ENCODE results near the gene FBXW9.

Gene FBXW9

DNA sequence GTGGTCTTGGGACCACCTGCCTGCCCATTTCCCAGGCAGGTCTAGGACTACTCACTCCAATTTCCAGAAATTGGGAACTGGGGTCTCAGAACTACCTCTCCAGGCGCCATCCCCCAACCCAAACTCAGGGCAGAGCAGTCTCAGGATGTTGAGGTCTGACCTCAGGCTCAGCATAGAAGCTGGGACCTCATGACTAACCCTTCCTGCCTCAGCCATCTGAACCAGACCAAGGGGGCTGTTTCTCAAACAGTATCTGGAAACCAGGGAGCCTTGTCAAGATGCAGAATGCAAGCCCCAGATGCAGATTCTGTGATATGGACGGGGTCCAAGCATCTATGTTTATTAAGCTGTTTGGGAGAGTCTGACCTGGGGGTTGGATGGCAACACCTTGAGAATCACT, 1.3 kb downstream of the FBXW9 start:
- no peak overlapping the region for H3K27ac ChIP-seq
- no peaks in the 10 kb centered on the region for H3K27me3 ChIP-seq
- H3K9me3 ChIP-seq, result no peaks in the 10 kb centered on the region
- peaks cover 13 to 16% of the 10 kb centered on the region in 2 experiments for H3K4me1 ChIP-seq (ENCODE audit: control insufficient read depth in 1 of 2, insufficient read depth in 1 of 2, low read depth in 1 of 2, low read length in 1 of 2)
- TF ChIP-seq, protein P1, sequence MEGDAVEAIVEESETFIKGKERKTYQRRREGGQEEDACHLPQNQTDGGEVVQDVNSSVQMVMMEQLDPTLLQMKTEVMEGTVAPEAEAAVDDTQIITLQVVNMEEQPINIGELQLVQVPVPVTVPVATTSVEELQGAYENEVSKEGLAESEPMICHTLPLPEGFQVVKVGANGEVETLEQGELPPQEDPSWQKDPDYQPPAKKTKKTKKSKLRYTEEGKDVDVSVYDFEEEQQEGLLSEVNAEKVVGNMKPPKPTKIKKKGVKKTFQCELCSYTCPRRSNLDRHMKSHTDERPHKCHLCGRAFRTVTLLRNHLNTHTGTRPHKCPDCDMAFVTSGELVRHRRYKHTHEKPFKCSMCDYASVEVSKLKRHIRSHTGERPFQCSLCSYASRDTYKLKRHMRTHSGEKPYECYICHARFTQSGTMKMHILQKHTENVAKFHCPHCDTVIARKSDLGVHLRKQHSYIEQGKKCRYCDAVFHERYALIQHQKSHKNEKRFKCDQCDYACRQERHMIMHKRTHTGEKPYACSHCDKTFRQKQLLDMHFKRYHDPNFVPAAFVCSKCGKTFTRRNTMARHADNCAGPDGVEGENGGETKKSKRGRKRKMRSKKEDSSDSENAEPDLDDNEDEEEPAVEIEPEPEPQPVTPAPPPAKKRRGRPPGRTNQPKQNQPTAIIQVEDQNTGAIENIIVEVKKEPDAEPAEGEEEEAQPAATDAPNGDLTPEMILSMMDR (IDR thresholded peaks at IDR 0.05), result no peak
- H3K36me3 ChIP-seq, result peaks cover 3% of the 10 kb centered on the region
- H3K4me3 ChIP-seq (ENCODE audit: low read depth in 1 of 2, low read length in 1 of 2), result no peak overlapping the region

- TF ChIP-seq, protein P1 (IDR thresholded peaks at IDR 0.05), result no peak
- Histone ChIP-seq H3K36me3 (no peaks in the 10 kb centered on the region), H3K4me1 (ENCODE audit: control insufficient read depth in 1 of 2, insufficient read depth in 1 of 2, low read depth in 1 of 2, low read length in 1 of 2) (peaks cover 16 to 19% of the 10 kb centered on the region in 2 experiments), H3K27ac (no peak overlapping the region), H3K9me3 (no peaks in the 10 kb centered on the region), H3K4me3 (ENCODE audit: low read depth in 1 of 2, low read length in 1 of 2) (no peak overlapping the region), H3K27me3 (no peaks in the 10 kb centered on the region)
Measured at GRCh38 chr19:12694641-12695040, 1.8 kb downstream of the FBXW9 start.

DNA sequence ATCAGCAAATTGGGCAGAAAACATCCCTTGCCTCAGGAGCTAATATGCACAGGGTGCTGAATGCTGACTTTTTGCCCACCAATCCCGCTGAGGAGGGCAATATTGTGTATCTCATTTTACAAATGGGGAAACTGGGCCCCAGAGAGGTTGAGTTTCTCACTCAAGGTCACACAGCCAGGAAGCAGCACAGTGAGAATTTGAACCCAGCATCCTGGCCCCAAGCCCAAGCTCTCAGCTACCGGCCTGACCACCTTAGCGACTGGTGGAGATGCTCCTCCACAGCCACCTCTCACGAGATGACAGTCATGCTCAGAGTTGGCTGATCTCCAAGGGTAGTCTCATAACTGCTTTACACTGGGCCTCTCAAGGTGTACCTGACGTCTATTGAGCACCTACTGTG, 3.5 kb downstream of the FBXW9 start:
- Histone ChIP-seq H3K4me3 (ENCODE audit: low read depth in 1 of 2, low read length in 1 of 2) (no peak overlapping the region), H3K4me1 (ENCODE audit: control insufficient read depth in 1 of 2, insufficient read depth in 1 of 2, low read depth in 1 of 2, low read length in 1 of 2) (peaks cover 22 to 23% of the 10 kb centered on the region in 2 experiments), H3K9me3 (no peaks in the 10 kb centered on the region), H3K27ac (no peak overlapping the region), H3K27me3 (no peaks in the 10 kb centered on the region), H3K36me3 (no peaks in the 10 kb centered on the region)
- TF ChIP-seq, protein P1 (IDR thresholded peaks at IDR 0.05), result no peak

- Histone ChIP-seq H3K9me3 (no peaks in the 10 kb centered on the region), H3K4me3 (ENCODE audit: low read depth in 1 of 2, low read length in 1 of 2) (no peak overlapping the region), H3K27me3 (no peaks in the 10 kb centered on the region), H3K4me1 (ENCODE audit: control insufficient read depth in 1 of 2, insufficient read depth in 1 of 2, low read depth in 1 of 2, low read length in 1 of 2) (peaks cover 7 to 8% of the 10 kb centered on the region in 2 experiments), H3K36me3 (no peaks in the 10 kb centered on the region), H3K27ac (no peak overlapping the region)
- TF ChIP-seq, protein P1 (IDR thresholded peaks at IDR 0.05), result no peak
Measured at GRCh38 chr19:12689581-12690216, 6.7 kb downstream of the FBXW9 start.

- H3K4me3 ChIP-seq (ENCODE audit: low read depth in 1 of 2, low read length in 1 of 2), result no peak overlapping the region
- no peaks in the 10 kb centered on the region for H3K27me3 ChIP-seq
- H3K9me3 ChIP-seq, result no peaks in the 10 kb centered on the region
- TF ChIP-seq, protein P1 (IDR thresholded peaks at IDR 0.05), result no peak
- no peaks in the 10 kb centered on the region for H3K36me3 ChIP-seq
- no peak overlapping the region for H3K27ac ChIP-seq
- peaks cover 7 to 8% of the 10 kb centered on the region in 2 experiments for H3K4me1 ChIP-seq (ENCODE audit: control insufficient read depth in 1 of 2, insufficient read depth in 1 of 2, low read depth in 1 of 2, low read length in 1 of 2)
Measured at GRCh38 chr19:12689012-12689411, 7.4 kb downstream of the FBXW9 start.

Data from neutrophil (primary cell).